ENCODE measurements around the gene SH3RF3. TPM values are rescaled to one million over a fixed set of nuclear protein-coding genes. Genes with fewer than 3 reads are reported as not detected.

The SH3RF3 gene
- total RNA-seq, 2 donors from 2014 or later = 1.4 to 17.0 TPM

DNA sequence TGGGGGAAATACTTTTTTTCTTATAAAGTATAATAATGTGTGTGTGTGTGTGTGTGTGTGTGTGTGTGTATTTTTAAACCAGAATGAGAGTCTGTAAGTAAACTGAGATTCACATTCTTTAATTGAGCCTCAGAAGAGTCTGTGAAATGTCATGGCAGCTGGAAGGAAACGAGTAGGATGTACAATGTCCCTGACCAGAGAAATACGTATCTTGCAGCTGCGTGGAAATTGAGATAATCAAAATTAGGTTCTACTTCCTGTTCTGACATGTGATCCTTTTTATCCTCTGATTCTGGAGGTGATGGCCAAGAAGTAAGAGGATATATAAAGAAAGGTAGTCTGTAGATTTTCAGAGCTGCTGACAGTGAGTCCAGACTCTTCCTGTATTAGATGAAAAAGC is 50.0 kb downstream of the SH3RF3 start:
- no peaks in the 10 kb centered on the region for H3K36me3 ChIP-seq
- H3K4me1 ChIP-seq (replicated peaks) = no peaks in the 10 kb centered on the region
- intact Hi-C loops (cut with DNase I) = no loop called here
- WGBS = 81% methylated on average over 3 of the region's 3 CpGs
- no peaks in the 10 kb centered on the region for H3K27me3 ChIP-seq (replicated peaks; ENCODE audit: insufficient read depth)
- TF ChIP-seq POLR2A (IDR thresholded peaks at IDR 0.05) (no peak), POLR2AphosphoS5 (IDR thresholded peaks at IDR 0.05) (no peak)
- TF ChIP-seq, protein P1, sequence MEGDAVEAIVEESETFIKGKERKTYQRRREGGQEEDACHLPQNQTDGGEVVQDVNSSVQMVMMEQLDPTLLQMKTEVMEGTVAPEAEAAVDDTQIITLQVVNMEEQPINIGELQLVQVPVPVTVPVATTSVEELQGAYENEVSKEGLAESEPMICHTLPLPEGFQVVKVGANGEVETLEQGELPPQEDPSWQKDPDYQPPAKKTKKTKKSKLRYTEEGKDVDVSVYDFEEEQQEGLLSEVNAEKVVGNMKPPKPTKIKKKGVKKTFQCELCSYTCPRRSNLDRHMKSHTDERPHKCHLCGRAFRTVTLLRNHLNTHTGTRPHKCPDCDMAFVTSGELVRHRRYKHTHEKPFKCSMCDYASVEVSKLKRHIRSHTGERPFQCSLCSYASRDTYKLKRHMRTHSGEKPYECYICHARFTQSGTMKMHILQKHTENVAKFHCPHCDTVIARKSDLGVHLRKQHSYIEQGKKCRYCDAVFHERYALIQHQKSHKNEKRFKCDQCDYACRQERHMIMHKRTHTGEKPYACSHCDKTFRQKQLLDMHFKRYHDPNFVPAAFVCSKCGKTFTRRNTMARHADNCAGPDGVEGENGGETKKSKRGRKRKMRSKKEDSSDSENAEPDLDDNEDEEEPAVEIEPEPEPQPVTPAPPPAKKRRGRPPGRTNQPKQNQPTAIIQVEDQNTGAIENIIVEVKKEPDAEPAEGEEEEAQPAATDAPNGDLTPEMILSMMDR (IDR thresholded peaks at IDR 0.05) = no peak
- H3K4me3 ChIP-seq = no peak overlapping the region
- no peak for DNase-seq (ENCODE audit: low spot score)
- H3K9me3 ChIP-seq = no peaks in the 10 kb centered on the region
- H3K27ac ChIP-seq = no peak overlapping the region

DNA sequence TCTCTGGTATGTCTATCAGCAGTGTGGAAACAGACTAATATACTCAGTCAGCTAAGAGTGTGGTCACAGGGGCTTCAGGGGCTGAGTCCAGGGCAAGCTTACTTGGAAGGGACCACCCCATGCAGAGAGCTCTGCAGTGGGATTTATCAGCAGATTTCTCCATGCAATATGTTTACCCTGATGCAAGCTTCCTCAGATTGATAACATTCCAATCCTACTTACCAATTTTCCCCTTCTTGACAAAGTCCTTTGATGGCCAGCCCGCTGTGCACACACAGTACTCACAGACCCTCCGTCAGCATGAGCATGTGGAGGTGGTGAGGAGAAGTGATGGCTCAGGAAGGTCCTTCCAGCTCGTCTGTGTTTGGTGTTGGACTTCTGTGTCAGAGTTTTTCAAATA is 51.8 kb downstream of the SH3RF3 start:
- Histone ChIP-seq H3K9me3 (no peaks in the 10 kb centered on the region), H3K36me3 (no peaks in the 10 kb centered on the region), H3K27me3 (replicated peaks; ENCODE audit: insufficient read depth) (no peaks in the 10 kb centered on the region), H3K4me1 (replicated peaks) (no peaks in the 10 kb centered on the region), H3K4me3 (no peak overlapping the region), H3K27ac (no peak overlapping the region)
- WGBS = 89% methylated on average over 3 of the region's 3 CpGs
- DNase-seq (ENCODE audit: low spot score) = no peak
- no peak for TF ChIP-seq POLR2A (IDR thresholded peaks at IDR 0.05)
- TF ChIP-seq POLR2AphosphoS5 (IDR thresholded peaks at IDR 0.05) = no peak
- TF ChIP-seq, protein P1 (IDR thresholded peaks at IDR 0.05) = no peak
- intact Hi-C loops (cut with DNase I) = no loop called here

DNA sequence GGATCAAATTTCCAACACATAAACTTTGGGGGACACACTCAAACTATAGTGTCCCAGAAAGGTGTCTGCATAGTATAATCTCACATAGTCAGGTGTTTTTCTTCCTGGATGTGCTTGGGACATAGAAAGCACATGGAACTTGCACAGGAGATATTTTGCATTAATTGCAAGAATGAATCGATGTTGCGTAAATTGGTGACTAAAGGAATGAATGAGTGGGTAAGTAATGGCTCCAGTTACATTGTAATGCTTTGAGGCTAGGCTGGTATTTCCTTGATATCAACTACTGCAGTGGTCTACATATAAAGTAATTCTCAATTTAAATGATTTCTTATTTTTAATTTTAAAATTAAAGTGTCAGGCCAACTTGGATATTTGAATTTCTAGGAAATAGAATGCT is 53.4 kb downstream of the SH3RF3 start:
- TF ChIP-seq POLR2AphosphoS5 (IDR thresholded peaks at IDR 0.05) (no peak), POLR2A (IDR thresholded peaks at IDR 0.05) (no peak)
- TF ChIP-seq, protein P1 (IDR thresholded peaks at IDR 0.05) = no peak
- no peak for DNase-seq (ENCODE audit: low spot score)
- H3K36me3 ChIP-seq = no peaks in the 10 kb centered on the region
- WGBS = 98% methylated on average over 2 of the region's 2 CpGs
- H3K4me1 ChIP-seq (replicated peaks) = no peaks in the 10 kb centered on the region
- no peaks in the 10 kb centered on the region for H3K9me3 ChIP-seq
- no peak overlapping the region for H3K4me3 ChIP-seq
- no peak overlapping the region for H3K27ac ChIP-seq
- no peaks in the 10 kb centered on the region for H3K27me3 ChIP-seq (replicated peaks; ENCODE audit: insufficient read depth)
- intact Hi-C loops (cut with DNase I) = no loop called here

DNA sequence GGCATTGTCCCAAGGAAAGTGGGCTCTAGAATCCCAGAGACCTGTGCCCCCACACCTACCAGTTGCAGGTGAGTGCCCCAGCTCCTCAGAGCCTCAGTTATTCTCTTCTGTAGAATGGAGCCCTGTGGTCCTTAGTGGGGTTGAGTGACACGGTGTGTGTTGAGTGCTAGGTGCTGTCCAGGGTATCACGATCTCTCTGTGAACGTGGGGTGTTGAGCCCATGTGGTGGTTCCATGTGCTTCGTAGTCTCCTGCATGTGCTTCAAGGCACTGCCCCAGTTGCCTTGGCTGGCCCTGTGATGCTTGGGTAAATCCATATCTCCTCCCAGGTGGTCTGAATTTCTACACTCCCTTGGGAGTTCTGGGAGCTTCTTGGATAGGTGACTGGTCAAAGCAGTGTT is 54.9 kb downstream of the SH3RF3 start:
- whole genome bisulfite sequencing = 92% methylated on average over 4 of the region's 4 CpGs
- no peak for TF ChIP-seq POLR2AphosphoS5 (IDR thresholded peaks at IDR 0.05)
- TF ChIP-seq, protein P1 (IDR thresholded peaks at IDR 0.05) = no peak
- no peak for TF ChIP-seq POLR2A (IDR thresholded peaks at IDR 0.05)

DNA sequence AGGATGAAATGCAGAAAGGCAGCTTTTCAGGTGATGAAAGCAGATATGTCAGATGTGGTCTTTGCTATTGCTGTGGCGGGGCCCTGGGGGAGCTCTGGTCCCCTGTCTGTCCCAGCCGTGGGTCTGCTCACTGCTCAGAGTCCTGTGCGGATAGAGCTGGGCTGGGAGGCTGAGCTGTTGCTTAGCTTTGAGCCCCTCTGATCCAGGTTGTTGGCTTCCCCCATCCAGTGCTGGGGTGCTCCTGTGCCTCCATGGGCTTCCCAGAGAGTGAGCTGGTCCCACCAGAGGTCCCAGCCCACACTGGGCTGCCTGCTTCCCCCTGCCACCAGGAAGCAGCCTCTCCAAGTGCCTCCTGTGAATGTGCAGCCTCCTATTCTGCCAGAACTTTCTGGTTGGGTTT is 55.4 kb downstream of the SH3RF3 start:
- intact Hi-C loops (cut with DNase I) = no loop called here
- Histone ChIP-seq H3K4me3 (no peak overlapping the region), H3K36me3 (no peaks in the 10 kb centered on the region), H3K4me1 (replicated peaks) (no peaks in the 10 kb centered on the region), H3K27ac (no peak overlapping the region), H3K27me3 (replicated peaks; ENCODE audit: insufficient read depth) (no peaks in the 10 kb centered on the region), H3K9me3 (no peaks in the 10 kb centered on the region)
- no peak for TF ChIP-seq POLR2A (IDR thresholded peaks at IDR 0.05)
- no peak for TF ChIP-seq POLR2AphosphoS5 (IDR thresholded peaks at IDR 0.05)
- TF ChIP-seq, protein P1 (IDR thresholded peaks at IDR 0.05) = no peak
- DNase-seq (ENCODE audit: low spot score) = no peak
- 100% methylated on average over 3 of the region's 3 CpGs for WGBS

More for the DNA sequence above, 54.9 kb downstream of the SH3RF3 start:
- Histone ChIP-seq H3K27ac (no peak overlapping the region), H3K36me3 (no peaks in the 10 kb centered on the region), H3K9me3 (no peaks in the 10 kb centered on the region), H3K4me1 (replicated peaks) (no peaks in the 10 kb centered on the region), H3K4me3 (no peak overlapping the region), H3K27me3 (replicated peaks; ENCODE audit: insufficient read depth) (no peaks in the 10 kb centered on the region)
- intact Hi-C loops (cut with DNase I) = no loop called here
- no peak for DNase-seq (ENCODE audit: low spot score)
